GM12875 (cell line): ENCODE measurements around the gene GRIP2.

Experiments used
- H3K4me3 ChIP-seq: one replicate; pipeline ENCODE4 v1.5.1; 2011; ENCODE audit warnings: low read depth, low read length, control low read depth
- TF ChIP-seq, protein P1 (sequence below): IDR thresholded peaks from 2 replicates; pipeline ENCODE4 v1.5.1; 2011; ENCODE audit warnings: low read depth, mild to moderate bottlenecking, control low read depth, inconsistent platforms, low read length, moderate library complexity, borderline replicate concordance; ENCODE audit not compliant: insufficient read depth

GRIP2 gene

GRCh38 chr3:14453876-14454638, 86.1 kb downstream of the GRIP2 start:
- TF ChIP-seq, protein P1, sequence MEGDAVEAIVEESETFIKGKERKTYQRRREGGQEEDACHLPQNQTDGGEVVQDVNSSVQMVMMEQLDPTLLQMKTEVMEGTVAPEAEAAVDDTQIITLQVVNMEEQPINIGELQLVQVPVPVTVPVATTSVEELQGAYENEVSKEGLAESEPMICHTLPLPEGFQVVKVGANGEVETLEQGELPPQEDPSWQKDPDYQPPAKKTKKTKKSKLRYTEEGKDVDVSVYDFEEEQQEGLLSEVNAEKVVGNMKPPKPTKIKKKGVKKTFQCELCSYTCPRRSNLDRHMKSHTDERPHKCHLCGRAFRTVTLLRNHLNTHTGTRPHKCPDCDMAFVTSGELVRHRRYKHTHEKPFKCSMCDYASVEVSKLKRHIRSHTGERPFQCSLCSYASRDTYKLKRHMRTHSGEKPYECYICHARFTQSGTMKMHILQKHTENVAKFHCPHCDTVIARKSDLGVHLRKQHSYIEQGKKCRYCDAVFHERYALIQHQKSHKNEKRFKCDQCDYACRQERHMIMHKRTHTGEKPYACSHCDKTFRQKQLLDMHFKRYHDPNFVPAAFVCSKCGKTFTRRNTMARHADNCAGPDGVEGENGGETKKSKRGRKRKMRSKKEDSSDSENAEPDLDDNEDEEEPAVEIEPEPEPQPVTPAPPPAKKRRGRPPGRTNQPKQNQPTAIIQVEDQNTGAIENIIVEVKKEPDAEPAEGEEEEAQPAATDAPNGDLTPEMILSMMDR, result no peak
- no peak overlapping the region for H3K4me3 ChIP-seq

- TF ChIP-seq, protein P1, result no peak
Observed at GRCh38 chr3:14452740-14453710, 87.1 kb downstream of the GRIP2 start.

GRCh38 chr3:14451844-14452739, 88.0 kb downstream of the GRIP2 start:
- no peak overlapping the region for H3K4me3 ChIP-seq
- TF ChIP-seq, protein P1, result no peak

More at GRCh38 chr3:14452740-14453710, 87.1 kb downstream of the GRIP2 start:
- H3K4me3 ChIP-seq, result no peak overlapping the region

- H3K4me3 ChIP-seq, result no peak overlapping the region
- TF ChIP-seq, protein P1, result no peak
Observed at GRCh38 chr3:14450922-14451606, 89.1 kb downstream of the GRIP2 start.

DNA sequence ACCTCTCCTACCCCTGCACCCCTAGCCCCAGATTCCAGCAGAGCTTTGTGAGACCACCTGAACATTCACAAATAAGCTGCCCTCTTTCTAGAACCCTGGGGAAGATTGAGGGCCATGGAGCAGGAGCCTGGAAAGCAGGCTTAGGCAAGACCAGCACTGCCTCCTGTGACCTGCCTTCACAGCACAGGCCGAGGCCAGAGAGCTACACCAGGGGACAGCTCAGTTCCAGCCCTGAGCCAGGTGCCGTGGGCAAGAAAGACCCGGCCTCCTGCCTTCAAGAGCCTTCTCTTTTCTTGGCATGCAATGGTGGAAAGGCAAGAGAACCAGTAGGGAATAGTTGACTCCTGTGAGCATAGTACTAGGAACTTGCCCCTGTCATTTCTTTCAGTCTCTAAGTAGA, 89.6 kb downstream of the GRIP2 start:
- H3K4me3 ChIP-seq, result no peak overlapping the region
- TF ChIP-seq, protein P1, result no peak
